CD8-positive, alpha-beta memory T cell (primary cell): ENCODE measurements around the gene PFKFB2. TPM values are rescaled to one million over a fixed set of nuclear protein-coding genes. Genes with fewer than 3 reads are reported as not detected.

ENCODE experiments used
- CTCF ChIA-PET: fragments of 350-600 bp; sonication (Branson Sonifier 250); formaldehyde crosslinking; loops from one replicate; lab custom pipeline; 2021; ENCODE audit warnings: antibody characterized with exemption; lab: Charles Lee
- POLR2A ChIA-PET: fragments of 350-600 bp; sonication (Branson Sonifier 250); formaldehyde crosslinking; loops from one replicate; lab custom pipeline; 2021; ENCODE audit warnings: antibody characterized with exemption; lab: Charles Lee
- DNase-seq, 5 donors: peaks; one replicate each; pipeline versions ENCODE4 v3.0.0 to v3.0.0-alpha.2; 2020 to 2022; ENCODE audit warnings: mixed read lengths in 1 of 5
- H3K27ac ChIP-seq: one replicate; pipeline ENCODE4 v1.7.0; 2013; ENCODE audit warnings: low read depth, mild to moderate bottlenecking, low read length, moderate library complexity
- H3K27me3 ChIP-seq: 2 replicates; pipeline ENCODE4 v1.7.0; 2013; ENCODE audit warnings: low read length, mild to moderate bottlenecking; ENCODE audit not compliant: insufficient read depth, poor library complexity, severe bottlenecking
- H3K36me3 ChIP-seq: 2 replicates; pipeline ENCODE4 v1.7.0; 2013; ENCODE audit warnings: mild to moderate bottlenecking, low read length, moderate library complexity; ENCODE audit not compliant: insufficient read depth
- H3K4me1 ChIP-seq: 2 replicates; pipeline ENCODE4 v1.7.0; 2013; ENCODE audit warnings: mild to moderate bottlenecking, low read length, moderate library complexity; ENCODE audit not compliant: insufficient read depth
- H3K4me3 ChIP-seq: 2 replicates; pipeline ENCODE4 v1.7.0; 2013; ENCODE audit warnings: mild to moderate bottlenecking, low read length
- H3K9me3 ChIP-seq: 2 replicates; pipeline ENCODE4 v1.7.0; 2013; ENCODE audit warnings: mild to moderate bottlenecking, low read length
- H3K27ac Mint-ChIP-seq, 8 donors: one replicate each; pipeline ENCODE4 v1.8.0; 2020 to 2021; ENCODE audit warnings: mixed read lengths in 8 of 8, mild to moderate bottlenecking in 6 of 8, inconsistent platforms in 3 of 8, moderate library complexity in 3 of 8
- H3K27me3 Mint-ChIP-seq, 2 donors: one replicate each; pipeline ENCODE4 v1.8.0; 2020 to 2021; ENCODE audit warnings: mixed read lengths in 2 of 2, mild to moderate bottlenecking in 1 of 2, moderate library complexity in 1 of 2
- H3K36me3 Mint-ChIP-seq, 3 donors: one replicate each; pipeline ENCODE4 v1.8.0; 2020 to 2021; ENCODE audit warnings: mixed read lengths in 3 of 3, inconsistent platforms in 1 of 3, mild to moderate bottlenecking in 1 of 3
- H3K4me1 Mint-ChIP-seq, 3 donors: one replicate each; pipeline ENCODE4 v1.8.0; 2020 to 2021; ENCODE audit warnings: mixed read lengths in 3 of 3, inconsistent platforms in 1 of 3, mild to moderate bottlenecking in 1 of 3
- H3K4me3 Mint-ChIP-seq, 7 donors: one replicate each; pipeline ENCODE4 v1.8.0; 2020 to 2021; ENCODE audit warnings: mixed read lengths in 7 of 7, mild to moderate bottlenecking in 6 of 7, moderate library complexity in 4 of 7, inconsistent platforms in 2 of 7
- H3K9me3 Mint-ChIP-seq, 5 donors: one replicate each; pipeline ENCODE4 v1.8.0; 2020 to 2022; ENCODE audit warnings: mixed read lengths in 5 of 5, mild to moderate bottlenecking in 3 of 5, moderate library complexity in 2 of 5, inconsistent platforms in 1 of 5
- polyA plus RNA-seq: library from polyadenylated mRNA; unstranded; fragments of 300-500 nt; fragmentation: Illumina TruSeq; gene quantifications from one replicate; pipeline ENCODE4 v1.2.3, GENCODE V29; 2021
- total RNA-seq, 2 experiments: library from RNA; stranded (reverse); gene quantifications; one replicate each; pipeline ENCODE4 v1.2.3, GENCODE V29; 2021

PFKFB2 gene
- total and polyA plus RNA-seq, 3 experiments from 2014 or later, result 0.29 to 3.9 (median 3.0) TPM

- DNase-seq, result no peak
- H3K4me3 Mint-ChIP-seq, result no peak overlapping the region
- Histone ChIP-seq H3K9me3 (no peaks in the 10 kb centered on the region), H3K4me3 (no peak overlapping the region), H3K27ac (no peak overlapping the region), H3K4me1 (peaks cover 8% of the 10 kb centered on the region), H3K27me3 (no peaks in the 10 kb centered on the region), H3K36me3 (no peaks in the 10 kb centered on the region)
- peaks cover 0 to 6% (median 0%) of the 10 kb centered on the region in 3 donors for H3K36me3 Mint-ChIP-seq
- H3K4me1 Mint-ChIP-seq, result peaks cover 5 to 7% (median 6%) of the 10 kb centered on the region in 3 donors
- CTCF ChIA-PET, result interaction anchor here (0.6 to 4.6 kb wide), 7 partner anchors 8 to 1047 kb away, joined by 3 to 21 read pairs (median 3); partner anchors contain the start of gene YOD1
- peaks cover 2 to 21% of the 10 kb centered on the region in 2 donors for H3K27me3 Mint-ChIP-seq
- POLR2A ChIA-PET, result no interaction called here
- no peaks in the 10 kb centered on the region for H3K9me3 Mint-ChIP-seq
- no peak overlapping the region for H3K27ac Mint-ChIP-seq
Measured at GRCh38 chr1:207076181-207076955, 23.3 kb downstream of the PFKFB2 start.

- H3K4me1 Mint-ChIP-seq, result peaks cover under 1 to 3% (median under 1%) of the 10 kb centered on the region in 3 donors
- H3K27me3 Mint-ChIP-seq, result peaks cover 3 to 25% of the 10 kb centered on the region in 2 donors
- no peaks in the 10 kb centered on the region for H3K36me3 ChIP-seq
- no peaks in the 10 kb centered on the region for H3K9me3 Mint-ChIP-seq
- H3K27ac Mint-ChIP-seq, result no peak overlapping the region
- H3K27me3 ChIP-seq, result no peaks in the 10 kb centered on the region
- no peak for DNase-seq
- H3K9me3 ChIP-seq, result no peaks in the 10 kb centered on the region
- H3K27ac ChIP-seq, result no peak overlapping the region
- H3K4me3 Mint-ChIP-seq, result no peak overlapping the region
- ChIA-PET POLR2A (no interaction called here), CTCF (interaction anchor here (0.6 to 4.6 kb wide), 3 partner anchors 16 to 444 kb away, joined by 3 to 21 read pairs (median 9); partner anchors contain the start of gene YOD1)
- peaks cover 2% of the 10 kb centered on the region for H3K4me1 ChIP-seq
- H3K4me3 ChIP-seq, result no peak overlapping the region
- H3K36me3 Mint-ChIP-seq, result peaks cover 0 to 6% (median 0%) of the 10 kb centered on the region in 3 donors
Measured at GRCh38 chr1:207077012-207077411, 23.9 kb downstream of the PFKFB2 start.

GRCh38 chr1:207077470-207078377, 24.6 kb downstream of the PFKFB2 start:
- H3K9me3 Mint-ChIP-seq, result no peaks in the 10 kb centered on the region
- H3K4me1 Mint-ChIP-seq, result peaks cover 0 to 1% (median 0%) of the 10 kb centered on the region in 3 donors
- ChIA-PET POLR2A (no interaction called here), CTCF (interaction anchor here (1.0 to 4.6 kb wide), 6 partner anchors 17 to 328 kb away, joined by 3 to 21 read pairs (median 8); partner anchors contain the start of genes PFKFB2 and YOD1)
- no peaks in the 10 kb centered on the region for H3K27me3 ChIP-seq
- no peak overlapping the region for H3K27ac ChIP-seq
- H3K27me3 Mint-ChIP-seq, result peaks cover 6 to 32% of the 10 kb centered on the region in 2 donors
- H3K4me3 ChIP-seq, result no peak overlapping the region
- no peaks in the 10 kb centered on the region for H3K4me1 ChIP-seq
- H3K4me3 Mint-ChIP-seq, result no peak overlapping the region
- H3K9me3 ChIP-seq, result no peaks in the 10 kb centered on the region
- H3K27ac Mint-ChIP-seq, result peak overlapping the region in 1 of 8 donors; percentile 45
- peak; percentile 18 to 73 (median 57) for DNase-seq
- no peaks in the 10 kb centered on the region for H3K36me3 ChIP-seq
- H3K36me3 Mint-ChIP-seq, result peaks cover 0 to 4% (median 0%) of the 10 kb centered on the region in 3 donors

GRCh38 chr1:207078578-207079132, 25.6 kb downstream of the PFKFB2 start:
- Histone ChIP-seq H3K4me1 (no peaks in the 10 kb centered on the region), H3K27me3 (no peaks in the 10 kb centered on the region), H3K4me3 (no peak overlapping the region), H3K9me3 (no peaks in the 10 kb centered on the region), H3K27ac (no peak overlapping the region), H3K36me3 (no peaks in the 10 kb centered on the region)
- H3K27me3 Mint-ChIP-seq, result peaks cover 9 to 37% of the 10 kb centered on the region in 2 donors
- POLR2A ChIA-PET, result no interaction called here
- DNase-seq, result no peak
- no peak overlapping the region for H3K4me3 Mint-ChIP-seq
- H3K36me3 Mint-ChIP-seq, result no peaks in the 10 kb centered on the region
- H3K9me3 Mint-ChIP-seq, result no peaks in the 10 kb centered on the region
- H3K27ac Mint-ChIP-seq, result no peak overlapping the region
- no peaks in the 10 kb centered on the region for H3K4me1 Mint-ChIP-seq
- CTCF ChIA-PET, result interaction anchor here (0.8 to 2.1 kb wide), 6 partner anchors 24 to 327 kb away, joined by 3 to 9 read pairs (median 4); partner anchors contain the start of gene PFKFB2

GRCh38 chr1:207079706-207080241, 26.7 kb downstream of the PFKFB2 start:
- no peaks in the 10 kb centered on the region for H3K9me3 Mint-ChIP-seq
- DNase-seq, result no peak
- CTCF ChIA-PET, result interaction anchor here (1.5 to 2.1 kb wide), 4 partner anchors 8 to 325 kb away, joined by 6 to 8 read pairs (median 7); partner anchors contain the start of gene PFKFB2
- no peaks in the 10 kb centered on the region for H3K36me3 Mint-ChIP-seq
- H3K4me3 Mint-ChIP-seq, result no peak overlapping the region
- Histone ChIP-seq H3K4me1 (peaks cover under 1% of the 10 kb centered on the region), H3K4me3 (no peak overlapping the region), H3K27ac (no peak overlapping the region), H3K27me3 (no peaks in the 10 kb centered on the region), H3K36me3 (no peaks in the 10 kb centered on the region), H3K9me3 (no peaks in the 10 kb centered on the region)
- no peak overlapping the region for H3K27ac Mint-ChIP-seq
- peaks cover 12 to 48% of the 10 kb centered on the region in 2 donors for H3K27me3 Mint-ChIP-seq
- peaks cover 3 to 4% (median 4%) of the 10 kb centered on the region in 3 donors for H3K4me1 Mint-ChIP-seq
- POLR2A ChIA-PET, result interaction anchor here (0.6 kb wide), 1 partner anchor 8 kb away, joined by 4 read pairs; no protein-coding TSS in a partner anchor

- DNase-seq, result no peak
- POLR2A ChIA-PET, result no interaction called here
Measured at GRCh38 chr1:207081088-207081487, 28.0 kb downstream of the PFKFB2 start.

GRCh38 chr1:207081806-207082205, 28.7 kb downstream of the PFKFB2 start:
- Histone ChIP-seq H3K36me3 (no peaks in the 10 kb centered on the region), H3K4me3 (no peak overlapping the region), H3K4me1 (peaks cover 5% of the 10 kb centered on the region), H3K9me3 (no peaks in the 10 kb centered on the region), H3K27me3 (no peaks in the 10 kb centered on the region), H3K27ac (no peak overlapping the region)
- Mint-ChIP-seq H3K27me3 (peaks cover 14 to 39% of the 10 kb centered on the region in 2 donors), H3K9me3 (no peaks in the 10 kb centered on the region), H3K27ac (no peak overlapping the region), H3K36me3 (no peaks in the 10 kb centered on the region), H3K4me1 (peaks cover 4 to 11% (median 7%) of the 10 kb centered on the region in 3 donors), H3K4me3 (no peak overlapping the region)
- POLR2A ChIA-PET, result no interaction called here
- CTCF ChIA-PET, result interaction anchor here (5.1 kb wide), 1 partner anchor 324 kb away, joined by 52 read pairs; no protein-coding TSS in a partner anchor
- no peak for DNase-seq

More at GRCh38 chr1:207081088-207081487, 28.0 kb downstream of the PFKFB2 start:
- no peak overlapping the region for H3K27ac Mint-ChIP-seq
- H3K27me3 Mint-ChIP-seq, result peaks cover 14 to 45% of the 10 kb centered on the region in 2 donors
- peaks cover 5% of the 10 kb centered on the region for H3K4me1 ChIP-seq
- no peak overlapping the region for H3K4me3 Mint-ChIP-seq
- peaks cover 4 to 11% (median 7%) of the 10 kb centered on the region in 3 donors for H3K4me1 Mint-ChIP-seq
- H3K27me3 ChIP-seq, result no peaks in the 10 kb centered on the region
- H3K9me3 ChIP-seq, result no peaks in the 10 kb centered on the region
- no peaks in the 10 kb centered on the region for H3K36me3 ChIP-seq
- H3K36me3 Mint-ChIP-seq, result no peaks in the 10 kb centered on the region
- no peak overlapping the region for H3K27ac ChIP-seq
- H3K9me3 Mint-ChIP-seq, result no peaks in the 10 kb centered on the region
- H3K4me3 ChIP-seq, result no peak overlapping the region
- CTCF ChIA-PET, result interaction anchor here (1.5 to 5.1 kb wide), 3 partner anchors 10 to 325 kb away, joined by 6 to 52 read pairs (median 8); no protein-coding TSS in a partner anchor
